GM10248 (cell line): ENCODE data around the gene INSIG1.

ENCODE experiments used
- CTCF ChIA-PET: fragments of 300-600 bp; sonication (Branson Sonifier 250); formaldehyde crosslinking; extraction: SDS; loops from one replicate; lab custom pipeline; 2021; ENCODE audit warnings: antibody characterized with exemption; lab: Yijun Ruan, JAX
- POLR2A ChIA-PET: fragments of 350-650 bp; sonication (Branson Sonifier 250); formaldehyde crosslinking; extraction: SDS; loops from one replicate; lab custom pipeline; 2020; ENCODE audit warnings: antibody characterized with exemption; lab: Yijun Ruan, JAX
- DNase-seq: peaks from one replicate; pipeline ENCODE4 v3.0.0; 2012; ENCODE audit errors: extremely low spot score
- CTCF ChIP-seq: IDR thresholded peaks from 2 replicates; pipeline ENCODE4 v1.5.1; 2012; ENCODE audit warnings: mild to moderate bottlenecking, low read depth; ENCODE audit errors: extremely low read depth, missing control alignments, control extremely low read depth

INSIG1 gene

GRCh38 chr7:155255071-155255470, 42.6 kb upstream of the INSIG1 start:
- no peak for DNase-seq
- no peak for TF ChIP-seq CTCF
- POLR2A ChIA-PET, result no interaction called here
- CTCF ChIA-PET, result interaction anchor here (1.0 kb wide), 1 partner anchor 10 kb away, joined by 3 read pairs; no protein-coding TSS in a partner anchor

GRCh38 chr7:155255621-155256020, 42.1 kb upstream of the INSIG1 start:
- DNase-seq, result no peak
- TF ChIP-seq CTCF, result no peak
- POLR2A ChIA-PET, result no interaction called here
- CTCF ChIA-PET, result interaction anchor here (1.0 kb wide), 1 partner anchor 13 kb away, joined by 3 read pairs; no protein-coding TSS in a partner anchor

- ChIA-PET CTCF (interaction anchor here (1.0 kb wide), 1 partner anchor 13 kb away, joined by 3 read pairs; no protein-coding TSS in a partner anchor), POLR2A (no interaction called here)
- DNase-seq, result no peak
- no peak for TF ChIP-seq CTCF
Measured at GRCh38 chr7:155256081-155256760, 41.5 kb upstream of the INSIG1 start.

GRCh38 chr7:155256761-155257481, 40.8 kb upstream of the INSIG1 start:
- no peak for DNase-seq
- ChIA-PET CTCF (interaction anchor here (1.0 kb wide), 1 partner anchor 14 kb away, joined by 3 read pairs; no protein-coding TSS in a partner anchor), POLR2A (no interaction called here)
- no peak for TF ChIP-seq CTCF

GRCh38 chr7:155257482-155258225, 40.0 kb upstream of the INSIG1 start:
- ChIA-PET POLR2A (no interaction called here), CTCF (interaction anchor here (1.1 kb wide), 1 partner anchor 68 kb away, joined by 3 read pairs; no protein-coding TSS in a partner anchor)
- no peak for DNase-seq
- TF ChIP-seq CTCF, result no peak

- no peak for TF ChIP-seq CTCF
- ChIA-PET CTCF (interaction anchor here (1.1 kb wide), 1 partner anchor 68 kb away, joined by 3 read pairs; no protein-coding TSS in a partner anchor), POLR2A (no interaction called here)
- no peak for DNase-seq
Measured at GRCh38 chr7:155258226-155258560, 39.5 kb upstream of the INSIG1 start.
